K562 (cell line): ENCODE results near the gene C17orf113. TPM values are rescaled to one million over a fixed set of nuclear protein-coding genes. Genes with fewer than 3 reads are reported as not detected.

Experiments
- ATAC-seq: fragments of 200-7000 bp; cut with Tn5 transposase; 3 replicates; pipeline ENCODE4 v1.9.1; 2020; ENCODE audit warnings: moderate library complexity
- BruUV-seq: library from RNA; stranded (reverse); fragments of 400-500 nt; replicated peaks from 2 replicates; lab custom pipeline; 2021; lab: Mats Ljungman, UMichigan
- CTCF ChIA-PET: fragments of 300-600 bp; formaldehyde crosslinking; extraction: SDS; loops from one replicate; lab custom pipeline; 2021; ENCODE audit warnings: low intra/inter-chr PET ratio; lab: Yijun Ruan, JAX
- POLR2A ChIA-PET: fragments of 300-600, 350-650 bp; sonication (Branson Sonifier 250); formaldehyde crosslinking; extraction: SDS; loops from one replicate; lab custom pipeline; 2021; ENCODE audit warnings: antibody characterized with exemption, inconsistent platforms; lab: Yijun Ruan, JAX
- DNase-seq, 4 experiments: peaks; one replicate each; pipeline versions ENCODE4 v3.0.0 to v3.0.0-alpha.2; 2011 to 2018; ENCODE audit warnings: low spot score in 3 of 4, mixed read lengths in 3 of 4; ENCODE audit errors: extremely low read depth in 1 of 4
- FAIRE-seq: peaks from 2 replicates; lab custom pipeline; 2011; peaks lifted over from hg19 to GRCh38; lab: Jason Lieb, UNC
- H2AFZ ChIP-seq: 2 replicates; pipeline ENCODE4 v1.6.0; 2011; ENCODE audit warnings: low read depth, low read length, control low read depth, inconsistent platforms
- H3K27ac ChIP-seq: fragments of 200-600 bp; 3 replicates; pipeline ENCODE4 v1.8.0; 2011; ENCODE audit warnings: low read depth, mild to moderate bottlenecking, control low read depth, inconsistent platforms, low read length, moderate library complexity, mixed read lengths; ENCODE audit errors: extremely low read depth
- H3K27me3 ChIP-seq, 2 experiments: fragments of 300-600 bp in 1 of 2; 2 replicates in 1 of 2; 3 replicates in 1 of 2; pipeline versions ENCODE4 v1.6.0 to v1.8.0; 2011; ENCODE audit warnings: inconsistent platforms in 2 of 2, low read length in 2 of 2, mild to moderate bottlenecking in 1 of 2, mixed read lengths in 1 of 2, moderate library complexity in 1 of 2; ENCODE audit not compliant: control insufficient read depth in 2 of 2, insufficient read depth in 2 of 2
- H3K36me3 ChIP-seq: fragments of 300-600 bp; 3 replicates; pipeline ENCODE4 v1.8.0; 2011; ENCODE audit warnings: mild to moderate bottlenecking, low read length, inconsistent platforms; ENCODE audit not compliant: control insufficient read depth, insufficient read depth
- H3K4me1 ChIP-seq, 2 experiments: fragments of 200-600 bp in 1 of 2; replicated peaks in 1 of 2; 2 replicates in 1 of 2; 3 replicates in 1 of 2; pipeline versions ENCODE4 v1.5.1 to v1.8.0; 2011; ENCODE audit warnings: inconsistent platforms in 2 of 2, low read length in 2 of 2, mild to moderate bottlenecking in 1 of 2, mixed read lengths in 1 of 2, moderate library complexity in 1 of 2; ENCODE audit not compliant: control insufficient read depth in 2 of 2, insufficient read depth in 2 of 2
- H3K4me2 ChIP-seq: 2 replicates; pipeline ENCODE4 v1.6.1; 2011; ENCODE audit warnings: low read length, control low read depth, inconsistent platforms, mixed read lengths; ENCODE audit not compliant: insufficient read depth
- H3K4me3 ChIP-seq: fragments of 200-600 bp; sonication (generic), shearing (Covaris generic); 2 replicates; pipeline ENCODE4 v1.5.1; 2016; ENCODE audit warnings: control low read depth, inconsistent platforms
- H3K79me2 ChIP-seq: fragments of 200-600 bp; 3 replicates; pipeline ENCODE4 v1.8.0; 2011; ENCODE audit warnings: low read length, inconsistent platforms; ENCODE audit not compliant: control insufficient read depth, insufficient read depth
- H3K9ac ChIP-seq, 2 experiments: 2 replicates each; pipeline versions ENCODE4 v1.6.0 to v1.6.1; 2011; ENCODE audit warnings: low read depth in 2 of 2, low read length in 2 of 2, control low read depth in 1 of 2, inconsistent platforms in 1 of 2, mild to moderate bottlenecking in 1 of 2, mixed read lengths in 1 of 2; ENCODE audit not compliant: insufficient read depth in 1 of 2
- H3K9me1 ChIP-seq: one replicate; pipeline ENCODE4 v1.6.0; 2011; ENCODE audit warnings: inconsistent platforms, mild to moderate bottlenecking, low read length, moderate library complexity; ENCODE audit not compliant: control insufficient read depth, insufficient read depth
- H3K9me3 ChIP-seq: replicated peaks from 2 replicates; pipeline ENCODE4 v1.5.1; 2011; ENCODE audit warnings: low read depth, low read length, inconsistent platforms; ENCODE audit not compliant: control insufficient read depth, insufficient read depth
- H4K20me1 ChIP-seq: replicated peaks from 2 replicates; pipeline ENCODE4 v1.6.1; 2011; ENCODE audit warnings: low read length, inconsistent platforms, mixed read lengths; ENCODE audit not compliant: control insufficient read depth, insufficient read depth
- ESRRA ChIP-seq: fragments of 450-650 bp; IDR thresholded peaks from 2 replicates; pipeline ENCODE4 v1.6.1; 2014; ENCODE audit warnings: low read depth, mild to moderate bottlenecking, moderate library complexity, borderline replicate concordance
- HDAC1 ChIP-seq, 2 experiments: fragments of 450-650 bp; IDR thresholded peaks; 2 replicates each; pipeline ENCODE4 v1.6.1; 2016 to 2017; ENCODE audit warnings: inconsistent platforms in 1 of 2, mild to moderate bottlenecking in 1 of 2, moderate library complexity in 1 of 2
- HNRNPUL1 ChIP-seq: fragments of 200-400 bp; formaldehyde crosslinking; IDR thresholded peaks from 2 replicates; pipeline ENCODE4 v1.6.1; 2017; ENCODE audit warnings: low read length
- MEIS2 ChIP-seq: fragments of 450-650 bp; IDR thresholded peaks from 2 replicates; pipeline ENCODE4 v1.6.1; 2014; ENCODE audit warnings: mild to moderate bottlenecking; ENCODE audit not compliant: partially characterized antibody
- NFIC ChIP-seq: fragments of 450-650 bp; IDR thresholded peaks from 2 replicates; pipeline ENCODE4 v1.6.1; 2017; ENCODE audit warnings: mild to moderate bottlenecking, inconsistent platforms
- NR4A1 ChIP-seq, 2 experiments: fragments of 250-450 bp in 1 of 2; fragments of 450-650 bp in 1 of 2; sonication (Bioruptor Pico) in 1 of 2; IDR thresholded peaks; 2 replicates each; pipeline versions ENCODE4 v1.4.0 to v1.6.1; 2016 to 2020; ENCODE audit warnings: mild to moderate bottlenecking in 2 of 2, missing compliant biosample characterization in 1 of 2, missing genetic modification characterization in 1 of 2, moderate library complexity in 1 of 2
- SAP30 ChIP-seq: fragments of 200-600 bp; sonication (generic); IDR thresholded peaks from 2 replicates; pipeline ENCODE4 v1.6.1; 2012; ENCODE audit warnings: borderline replicate concordance, low read depth, mild to moderate bottlenecking, moderate library complexity, low read length, control low read depth, inconsistent platforms; ENCODE audit not compliant: insufficient read depth, poor library complexity, severe bottlenecking
- THAP7 ChIP-seq: fragments of 250-450 bp; sonication (Bioruptor Pico); IDR thresholded peaks from 2 replicates; pipeline ENCODE4 v1.5.0; 2021
- WGBS: fragments of 100-300 bp; shearing (Covaris generic); methylation state at CpG from one replicate; pipeline ENCODE4 v1.1.6; 2016; ENCODE audit warnings: low coverage, mixed read lengths; ENCODE audit not compliant: insufficient coverage; ENCODE audit errors: missing lambda C conversion rate; 5-methylcytosine and 5-hydroxymethylcytosine counted together
- in situ Hi-C: fragments of 300-500 bp; cut with MboI; formaldehyde crosslinking; loops from 4 replicates; pipeline ENCODE4 v1.15.0; 2018; ENCODE audit warnings: inconsistent platforms, mixed read lengths
- intact Hi-C: fragments of 100-400 bp; cut with micrococcal nuclease; formaldehyde crosslinking; loops from 2 replicates; pipeline ENCODE4 v1.14.2; 2022
- polyA plus RNA-seq, 8 experiments: library from polyadenylated mRNA; depleted of rRNA in 4 of 8; stranded (reverse) in 5 of 8; unstranded in 3 of 8; fragments of >200 nt; fragmentation: Nextera tagmentation in 2 of 8; fragmentation: Illumina TruSeq in 1 of 8; extraction: Ambion mirVana in 2 of 8; extraction: Trizol in 1 of 8; gene quantifications; 2 replicates each; pipeline versions ENCODE4 v1.2.1 to v1.2.3, GENCODE V29; 2011 to 2014; ENCODE audit warnings: inconsistent platforms in 1 of 8, missing spikeins in 1 of 8
- total RNA-seq, 7 experiments: library from RNA; depleted of rRNA in 6 of 7; stranded (reverse); fragments of >200 nt in 6 of 7; fragmentation: Illumina TruSeq in 2 of 7; extraction: Trizol in 2 of 7; gene quantifications; 2 replicates each; pipeline versions ENCODE4 v1.2.1 to v1.2.3, GENCODE V29; 2011 to 2021; ENCODE audit warnings: low replicate concordance in 1 of 7

C17orf113 gene
- total and polyA plus RNA-seq, 9 of the 15 experiments (the other 6 are each of a cell fraction or from before 2014, with no cell fraction given), result 0.10 to 1.2 (median 0.31) TPM

GRCh38 chr17:42034059-42034458, 16.3 kb downstream of the C17orf113 start (continued):
- TF ChIP-seq THAP7 (CRISPR knock-in tag) (no peak), SAP30 (no peak), NR4A1 (CRISPR knock-in tag; IDR thresholded peaks at IDR 0.05) (no peak), NR4A1 (tag; IDR thresholded peaks at IDR 0.05) (no peak), MEIS2 (peak; percentile 67), NFIC (peak; percentile 49), HDAC1 (IDR thresholded peaks at IDR 0.05) (no peak)

- WGBS, result 38% methylated on average over 6 of the region's 6 CpGs
- Histone ChIP-seq H3K27me3 (no peaks in the 10 kb centered on the region), H3K9me1 (no peaks in the 10 kb centered on the region), H3K4me1 (peaks cover 6 to 22% of the 10 kb centered on the region in 2 experiments; a peak in 4 of 5 replicates), H3K79me2 (no peaks in the 10 kb centered on the region), H4K20me1 (no peaks in the 10 kb centered on the region), H3K36me3 (no peaks in the 10 kb centered on the region), H2AFZ (peak overlapping the region; percentile 64), H3K4me3 (no peak overlapping the region), H3K9ac (peak overlapping the region in 1 of 2 experiments; percentile 68; a peak in 1 of 4 replicates), H3K27ac (no peak overlapping the region), H3K4me2 (no peak overlapping the region), H3K9me3 (no peaks in the 10 kb centered on the region)
- DNase-seq (peak in 1 of 4 experiments; percentile 40), ATAC-seq (no peak), FAIRE-seq (no peak)
- POLR2A ChIA-PET, result interaction anchor here (0.5 to 2.0 kb wide), 6 partner anchors 10 to 111 kb away, joined by 3 to 8 read pairs (median 3); no protein-coding TSS in a partner anchor
- TF ChIP-seq HNRNPUL1 (no peak), ESRRA (peak; percentile 73; the same call in 1 of the 2 replicates)
- CTCF ChIA-PET, result no interaction called here
- intact Hi-C loops, result no loop called here
- in situ Hi-C loops, result no loop called here
- BruUV-seq, result no TSS peak
Observed at GRCh38 chr17:42031584-42031983, 18.8 kb downstream of the C17orf113 start.
